NCI-H146 treated with DMSO at 0.1 percent for 48 hours (cell line): Measurements from ENCODE around the gene DIABLO.
"Not testable (repeated sequence)": the region's sequence is repeated elsewhere in the genome, so short reads cannot be mapped to it uniquely, and the experiment has no call there.

Experiments
- DNase-seq: peaks from one replicate; lab custom pipeline; 2025; ENCODE audit not compliant: unreplicated experiment; lab: John Stamatoyannopoulos, UW

DIABLO gene

GRCh38 chr12:122215771-122216170 is 10.1 kb downstream of the DIABLO start:
- DNase-seq = no peak

GRCh38 chr12:122208073-122208820 is 17.6 kb downstream of the DIABLO start:
- DNase-seq = no peak

GRCh38 chr12:122207391-122207790 is 18.5 kb downstream of the DIABLO start:
- no peak for DNase-seq

GRCh38 chr12:122206976-122207375 is 18.9 kb downstream of the DIABLO start:
- DNase-seq = no peak

- DNase-seq = no peak
These were observed 19.6 kb downstream of the DIABLO start for GRCh38 chr12:122206111-122206881.

GRCh38 chr12:122205053-122205925 is 20.6 kb downstream of the DIABLO start:
- DNase-seq = no peak

GRCh38 chr12:122204167-122205052 is 21.4 kb downstream of the DIABLO start:
- no peak for DNase-seq

GRCh38 chr12:122203301-122204166 is 22.3 kb downstream of the DIABLO start, which contains the start of gene B3GNT4:
TSS of gene B3GNT4 (plus strand) at chr12:122203709. CDS start at chr12:122204619, 910 bp downstream.
- DNase-seq = peak; percentile 49

GRCh38 chr12:122202811-122203210 is 23.0 kb downstream of the DIABLO start:
- DNase-seq = not testable (repeated sequence)

GRCh38 chr12:122202017-122202416 is 23.8 kb downstream of the DIABLO start:
- no peak for DNase-seq

GRCh38 chr12:122201381-122201780 is 24.5 kb downstream of the DIABLO start:
- DNase-seq = no peak

- no peak for DNase-seq
These were observed 25.2 kb downstream of the DIABLO start for GRCh38 chr12:122200541-122201175.

GRCh38 chr12:122199484-122200355 is 26.1 kb downstream of the DIABLO start:
- DNase-seq = no peak

- no peak for DNase-seq
These were observed 28.3 kb downstream of the DIABLO start for GRCh38 chr12:122197612-122197966.

GRCh38 chr12:122195405-122195804 is 30.4 kb downstream of the DIABLO start:
- DNase-seq = no peak

GRCh38 chr12:122194804-122195203 is 31.0 kb downstream of the DIABLO start:
- DNase-seq = no peak

- DNase-seq = no peak
These were observed 33.4 kb downstream of the DIABLO start for GRCh38 chr12:122192441-122192840.
